Fibroblast of lung (primary cell): ENCODE data around the gene TRAPPC14.

Experiments
- EZH2 ChIP-seq: IDR thresholded peaks from 2 replicates; pipeline ENCODE4 v1.5.1; 2012; ENCODE audit warnings: low read length, control low read depth, mild to moderate bottlenecking; ENCODE audit errors: missing control alignments
- TF ChIP-seq, protein P1 (sequence below), 2 donors: IDR thresholded peaks in 1 of 2; conservative IDR thresholded peaks in 1 of 2; 1 replicate in 1 of 2; 2 replicates in 1 of 2; pipeline ENCODE4 v1.5.1; 2011 to 2012; ENCODE audit warnings: low read length in 2 of 2, control low read depth in 1 of 2, inconsistent platforms in 1 of 2, low read depth in 1 of 2, mild to moderate bottlenecking in 1 of 2

DNA sequence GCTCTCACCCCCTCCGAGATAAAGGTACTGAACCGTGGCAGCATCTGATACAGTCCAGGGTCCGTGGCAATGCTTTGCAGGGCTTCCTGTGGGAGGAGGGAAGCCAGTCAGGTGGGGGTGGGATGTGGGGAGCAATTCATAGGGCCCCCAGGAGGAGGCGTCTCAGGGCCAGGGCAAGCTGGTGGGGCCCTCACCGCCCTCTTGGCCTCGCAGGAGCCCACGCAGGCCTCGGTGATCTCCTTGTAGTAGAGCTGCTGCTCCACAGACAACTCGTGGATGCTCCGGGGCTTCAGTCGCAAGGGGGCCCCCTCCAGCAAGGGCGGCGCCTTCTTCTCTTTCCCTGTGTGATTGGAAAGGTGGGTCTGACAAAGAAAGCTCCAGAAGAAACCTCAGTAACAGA, 46.6 kb downstream of the TRAPPC14 start:
- TF ChIP-seq, protein P1, sequence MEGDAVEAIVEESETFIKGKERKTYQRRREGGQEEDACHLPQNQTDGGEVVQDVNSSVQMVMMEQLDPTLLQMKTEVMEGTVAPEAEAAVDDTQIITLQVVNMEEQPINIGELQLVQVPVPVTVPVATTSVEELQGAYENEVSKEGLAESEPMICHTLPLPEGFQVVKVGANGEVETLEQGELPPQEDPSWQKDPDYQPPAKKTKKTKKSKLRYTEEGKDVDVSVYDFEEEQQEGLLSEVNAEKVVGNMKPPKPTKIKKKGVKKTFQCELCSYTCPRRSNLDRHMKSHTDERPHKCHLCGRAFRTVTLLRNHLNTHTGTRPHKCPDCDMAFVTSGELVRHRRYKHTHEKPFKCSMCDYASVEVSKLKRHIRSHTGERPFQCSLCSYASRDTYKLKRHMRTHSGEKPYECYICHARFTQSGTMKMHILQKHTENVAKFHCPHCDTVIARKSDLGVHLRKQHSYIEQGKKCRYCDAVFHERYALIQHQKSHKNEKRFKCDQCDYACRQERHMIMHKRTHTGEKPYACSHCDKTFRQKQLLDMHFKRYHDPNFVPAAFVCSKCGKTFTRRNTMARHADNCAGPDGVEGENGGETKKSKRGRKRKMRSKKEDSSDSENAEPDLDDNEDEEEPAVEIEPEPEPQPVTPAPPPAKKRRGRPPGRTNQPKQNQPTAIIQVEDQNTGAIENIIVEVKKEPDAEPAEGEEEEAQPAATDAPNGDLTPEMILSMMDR (conservative IDR thresholded peaks at IDR 0.05 in 1 of 2, IDR thresholded peaks at IDR 0.05 in 1 of 2; ENCODE audit: low read depth in 1 of 2, low read length in 2 of 2), result no peak
- TF ChIP-seq EZH2, result no peak
